ENCODE results near the gene ATOX1.

ATOX1 gene

DNA sequence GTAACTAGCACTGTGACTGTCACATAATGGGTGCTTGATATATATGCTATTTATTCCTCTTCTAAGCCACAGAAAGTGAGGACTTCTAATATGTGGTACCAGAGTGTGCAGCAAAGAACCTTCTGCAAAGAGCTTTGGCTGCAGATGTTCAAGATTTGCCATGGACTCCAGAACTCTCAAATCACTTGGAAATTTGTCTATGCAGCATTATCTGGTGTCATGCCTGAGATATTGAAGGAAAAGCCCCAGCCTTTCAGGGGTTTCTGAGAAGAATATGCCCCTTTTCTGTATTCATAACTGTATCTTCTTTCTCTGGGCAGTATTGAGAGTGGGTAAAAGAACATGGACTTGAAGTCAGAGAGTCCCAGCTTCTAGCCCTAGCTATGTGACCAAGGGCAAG lies 8.5 kb upstream of the ATOX1 start:
- DNase-seq: no peak

DNA sequence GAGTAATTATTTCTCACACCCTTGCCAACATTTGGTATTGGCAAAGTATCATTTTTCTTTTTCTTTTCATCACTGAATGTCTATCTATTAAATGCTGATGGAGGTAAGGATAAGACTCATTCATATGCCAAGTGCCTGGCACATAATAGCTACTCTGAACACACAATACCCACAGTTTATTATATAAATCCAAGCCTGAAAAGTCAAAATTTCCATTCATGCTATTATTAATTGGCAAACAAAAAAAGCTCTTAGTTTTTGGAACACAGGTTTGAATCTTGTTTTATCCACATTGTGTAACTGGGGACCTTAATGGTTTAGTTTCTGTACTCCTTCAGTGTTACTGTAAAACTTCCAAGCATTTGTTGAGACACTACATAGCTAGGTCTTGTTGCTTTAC lies 6.4 kb upstream of the ATOX1 start:
- no peak for DNase-seq

DNA sequence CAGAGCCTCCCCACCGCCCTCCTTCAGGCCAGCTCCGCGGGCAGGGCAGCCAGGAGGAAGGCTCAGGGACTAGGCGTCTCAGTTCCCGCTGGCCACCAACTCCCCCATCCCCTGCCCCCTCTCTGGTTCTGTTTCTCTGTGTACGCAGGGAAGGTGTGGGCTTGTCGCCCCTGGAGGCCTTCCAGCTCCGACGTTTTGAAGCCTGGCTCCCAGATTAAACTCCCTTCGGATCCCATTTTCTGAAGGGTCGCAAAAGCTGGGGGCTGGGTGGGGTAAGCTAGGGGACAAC lies 346 bp downstream of the ATOX1 start:
- DNase-seq: no peak

DNA sequence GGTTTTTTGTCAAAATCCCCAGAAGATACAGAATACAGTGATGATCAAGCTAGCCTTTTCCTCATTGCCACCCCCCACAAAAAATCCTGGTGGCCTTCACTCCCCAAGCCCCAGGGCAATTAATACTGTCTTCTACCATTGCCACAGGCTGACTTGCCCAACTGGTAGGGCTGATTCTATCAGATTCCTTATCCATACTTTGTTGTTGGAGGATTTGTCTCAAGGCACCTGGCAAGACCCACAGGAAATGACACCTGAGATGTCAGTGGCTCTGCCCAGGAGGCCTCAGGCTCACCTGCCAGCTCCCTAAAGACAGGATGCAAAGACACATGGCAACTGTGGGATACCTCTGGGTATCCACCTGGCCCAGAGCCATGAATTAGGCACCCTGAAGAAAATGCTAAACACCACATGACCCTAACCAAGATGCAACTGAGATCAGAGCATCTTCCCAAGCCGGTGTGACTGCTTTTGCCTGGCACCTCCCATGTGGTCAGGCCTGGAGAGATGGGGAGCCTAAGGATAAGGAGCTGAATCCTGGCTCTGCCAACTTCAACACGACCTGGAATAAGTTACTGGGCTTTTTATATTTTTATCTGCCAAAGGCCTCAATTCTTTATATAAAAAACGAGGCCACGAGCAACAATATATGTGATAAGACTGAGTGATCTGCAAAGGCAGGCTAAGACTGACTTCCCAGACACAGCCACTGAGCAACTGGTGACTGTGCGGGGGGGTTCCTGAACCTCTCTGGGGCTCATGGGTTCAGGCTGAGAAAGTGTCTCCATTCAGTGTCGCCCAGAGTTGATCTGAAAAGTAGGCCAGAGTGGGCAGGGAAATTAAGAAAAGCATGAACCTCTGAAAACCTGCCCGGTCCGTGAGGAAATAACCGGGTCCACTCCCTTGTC lies 944 bp downstream of the ATOX1 start:
- peak in 1 of 2 donors; percentile 28 for DNase-seq

DNA sequence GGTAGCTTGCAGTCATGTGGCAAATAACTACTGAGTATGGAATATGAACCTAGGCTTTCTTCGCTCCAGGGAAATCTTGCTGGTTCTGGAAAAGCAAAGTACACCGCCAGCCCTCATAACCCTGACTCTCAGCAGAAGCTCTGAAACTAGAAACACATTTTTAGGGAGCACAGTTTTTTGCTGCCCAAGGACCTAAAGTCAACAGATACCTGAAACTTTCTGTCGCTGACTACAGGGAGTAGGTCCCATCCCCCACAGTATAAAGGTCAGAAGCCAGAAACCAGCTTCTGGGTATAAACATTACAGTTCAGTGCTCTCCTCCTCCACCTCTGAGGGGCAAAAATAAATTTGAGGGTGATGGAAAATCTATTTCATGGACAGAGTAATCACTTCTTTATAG lies 3.0 kb downstream of the ATOX1 start:
- no peak for DNase-seq

DNA sequence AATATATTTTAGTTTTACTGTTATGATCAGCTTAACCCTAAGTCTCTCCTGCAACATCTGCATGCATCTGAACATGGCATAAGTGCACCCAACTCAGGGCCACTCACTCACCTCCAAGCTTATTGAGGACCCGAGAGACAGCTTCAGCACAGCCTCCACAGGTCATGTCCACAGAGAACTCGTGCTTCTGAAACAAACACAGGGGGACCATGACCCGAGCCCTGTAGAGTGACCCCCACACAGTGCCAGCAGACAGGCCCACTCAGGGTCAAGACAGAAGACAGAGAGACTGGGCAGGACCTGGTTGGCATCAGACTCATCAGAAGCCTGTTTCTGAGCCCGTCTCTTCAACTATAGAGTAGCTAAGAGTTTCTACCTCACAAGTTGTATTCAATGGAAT lies 6.8 kb downstream of the ATOX1 start:
- DNase-seq: no peak

DNA sequence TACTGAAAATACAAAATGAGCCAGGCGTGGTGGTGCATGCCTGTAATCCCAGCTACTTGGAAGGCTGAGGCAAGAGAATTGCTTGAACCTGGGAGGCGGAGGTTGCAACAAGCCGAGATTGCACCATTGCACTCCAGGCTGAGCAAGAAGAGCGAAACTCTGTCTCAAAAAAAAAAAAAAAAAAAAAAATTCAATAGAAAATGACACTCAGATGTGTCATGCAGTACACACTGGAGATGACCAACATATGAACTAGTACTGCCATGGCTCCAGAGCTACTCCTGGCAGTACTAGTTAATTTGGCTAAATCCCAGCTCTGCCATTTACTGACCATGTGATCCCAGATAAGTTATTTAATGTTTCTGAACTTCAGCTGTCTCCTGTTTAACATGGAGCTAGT lies 7.3 kb downstream of the ATOX1 start:
- peak in 1 of 2 donors; percentile 21 for DNase-seq

DNA sequence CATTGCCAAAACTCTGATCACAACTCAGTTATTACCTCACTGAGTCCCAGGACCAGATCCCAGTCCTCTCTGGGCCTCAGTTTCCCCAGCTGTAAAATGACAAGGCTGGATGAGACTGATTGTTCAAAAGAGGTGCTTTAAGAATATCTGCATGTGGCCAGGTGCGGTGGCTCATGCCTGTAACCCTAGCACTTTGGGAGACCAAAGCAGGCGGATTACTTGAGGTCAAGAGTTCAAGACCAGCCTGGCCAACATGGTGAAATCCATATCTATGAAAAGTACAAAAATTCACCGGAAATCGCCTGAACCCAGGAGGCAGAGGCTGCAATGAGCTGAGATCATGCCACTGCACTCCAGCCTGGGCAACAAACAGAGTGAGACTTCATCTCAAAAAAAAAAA lies 8.3 kb downstream of the ATOX1 start:
- DNase-seq: no peak

DNA sequence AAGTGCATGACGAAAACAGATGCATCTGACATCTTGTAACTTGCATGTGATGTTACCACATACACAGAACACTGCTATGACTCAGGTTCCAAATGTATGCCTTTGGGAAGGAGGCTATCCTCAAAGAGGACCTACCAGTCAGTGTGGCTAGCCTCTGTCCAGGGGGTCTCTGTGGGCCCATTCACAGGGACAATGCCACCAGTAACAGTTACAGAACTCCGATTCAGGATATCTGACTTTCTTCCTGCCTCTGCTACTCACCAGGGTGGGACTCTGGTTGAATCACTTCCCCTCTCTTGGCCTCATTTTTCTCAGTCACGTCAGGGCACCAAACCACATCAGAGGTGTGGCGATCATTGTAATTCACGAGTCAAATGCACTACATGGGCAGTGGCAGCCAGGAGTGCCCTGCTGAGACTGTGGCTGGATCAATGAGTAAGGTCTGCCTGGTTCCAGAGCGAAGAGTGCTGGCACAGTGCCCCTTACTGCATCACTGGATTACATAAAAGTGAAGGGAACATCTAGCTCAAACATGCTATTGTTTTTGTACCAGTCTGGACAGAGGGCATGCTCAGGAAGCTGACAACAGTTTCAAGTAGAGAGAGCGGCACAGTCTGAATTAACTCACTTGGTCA lies 13.2 kb downstream of the ATOX1 start:
- DNase-seq: peak; percentile 43 to 54

DNA sequence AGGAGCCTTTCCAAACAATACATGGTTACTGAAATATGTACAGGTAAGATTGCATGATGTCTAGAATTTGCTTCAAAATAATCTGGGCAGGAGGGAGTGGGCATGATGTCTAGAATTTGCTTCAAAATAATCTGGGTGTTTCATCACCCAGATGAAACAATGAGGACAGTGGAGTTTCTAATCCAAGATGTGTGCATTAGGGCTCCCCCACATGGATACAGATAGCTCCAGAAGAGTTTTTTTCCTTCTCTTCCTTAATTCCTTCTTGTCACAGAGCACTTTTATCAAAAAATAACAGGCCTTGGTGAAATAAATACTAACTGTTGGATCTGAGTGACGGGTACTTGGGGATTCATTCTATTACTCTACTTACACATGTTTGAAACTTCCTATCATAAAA lies 14.9 kb downstream of the ATOX1 start:
- no peak for DNase-seq

DNA sequence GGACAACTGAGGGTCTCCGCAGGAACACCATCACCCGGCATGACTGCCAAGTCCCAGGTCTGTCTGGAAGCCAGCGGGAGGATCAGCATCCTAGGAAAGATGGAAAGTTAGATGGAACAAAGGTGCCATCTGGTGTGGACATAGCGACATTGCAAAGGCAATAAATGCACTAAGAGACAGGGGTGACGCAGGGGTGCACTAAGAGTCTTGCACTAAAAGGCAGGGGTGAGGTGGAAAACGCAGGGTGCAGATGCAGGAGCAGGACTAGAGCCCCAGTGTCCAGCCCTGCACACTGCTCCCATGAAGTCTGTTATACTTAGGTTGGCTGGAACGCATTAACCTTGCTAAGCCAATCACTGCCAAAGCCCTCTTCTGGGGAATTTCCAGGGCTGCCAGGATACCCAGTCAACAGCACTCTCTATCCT lies 15.5 kb downstream of the ATOX1 start:
- DNase-seq: no peak

DNA sequence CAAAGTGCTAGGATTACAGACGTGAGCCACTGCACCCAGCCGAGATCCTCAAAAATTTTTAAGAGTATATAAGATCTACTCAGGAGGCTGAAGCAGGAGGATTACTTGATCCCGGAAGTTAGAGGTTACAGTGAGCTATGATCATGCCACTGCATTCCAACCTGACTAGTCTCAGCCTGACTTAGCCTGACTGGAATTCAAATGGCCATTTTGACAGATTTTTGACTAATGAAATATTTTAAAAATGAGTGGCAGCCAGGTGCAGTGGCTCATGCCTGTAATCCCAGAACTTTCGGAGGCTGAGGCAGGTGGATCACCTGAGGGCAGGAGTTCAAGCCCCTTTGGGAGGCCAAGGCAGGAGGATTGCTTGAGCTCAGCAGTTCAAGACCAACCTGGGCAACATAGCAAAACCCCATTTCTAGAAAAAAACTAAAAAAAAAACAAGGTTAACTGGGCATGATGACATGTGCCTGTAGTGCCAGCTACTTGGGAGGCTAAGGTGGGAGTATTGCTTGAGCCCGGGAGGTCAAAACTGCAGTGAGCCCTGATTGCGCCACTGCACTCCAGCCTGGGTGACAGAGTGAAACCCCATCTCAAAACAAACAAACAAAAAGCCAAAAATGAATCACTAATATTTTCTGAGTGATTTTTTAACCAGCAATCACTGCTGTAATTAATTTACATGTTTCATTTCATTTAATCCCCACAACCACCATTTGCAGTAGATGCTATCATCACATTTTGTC lies 16.6 kb downstream of the ATOX1 start:
- no peak for DNase-seq

DNA sequence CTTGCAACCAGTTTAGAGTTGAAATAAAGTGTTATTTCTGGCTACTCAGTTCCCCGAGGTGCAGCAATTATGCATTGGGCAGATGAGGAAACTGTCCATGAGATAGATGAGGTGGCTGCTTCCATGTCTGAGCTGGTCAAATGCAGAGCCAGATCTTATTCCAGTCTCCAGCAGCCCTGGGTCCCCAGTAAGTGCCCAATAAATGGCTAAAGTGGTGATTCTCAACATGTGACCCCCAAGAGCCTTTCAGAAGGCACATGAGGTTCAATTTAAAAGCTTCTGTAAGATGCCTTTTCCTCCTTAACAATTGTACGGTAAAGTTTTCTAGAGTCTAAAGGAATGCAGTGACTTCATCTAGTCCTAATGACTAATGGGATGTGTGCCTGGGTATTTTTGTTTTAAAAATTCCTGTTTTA lies 17.5 kb downstream of the ATOX1 start:
- no peak for DNase-seq

DNA sequence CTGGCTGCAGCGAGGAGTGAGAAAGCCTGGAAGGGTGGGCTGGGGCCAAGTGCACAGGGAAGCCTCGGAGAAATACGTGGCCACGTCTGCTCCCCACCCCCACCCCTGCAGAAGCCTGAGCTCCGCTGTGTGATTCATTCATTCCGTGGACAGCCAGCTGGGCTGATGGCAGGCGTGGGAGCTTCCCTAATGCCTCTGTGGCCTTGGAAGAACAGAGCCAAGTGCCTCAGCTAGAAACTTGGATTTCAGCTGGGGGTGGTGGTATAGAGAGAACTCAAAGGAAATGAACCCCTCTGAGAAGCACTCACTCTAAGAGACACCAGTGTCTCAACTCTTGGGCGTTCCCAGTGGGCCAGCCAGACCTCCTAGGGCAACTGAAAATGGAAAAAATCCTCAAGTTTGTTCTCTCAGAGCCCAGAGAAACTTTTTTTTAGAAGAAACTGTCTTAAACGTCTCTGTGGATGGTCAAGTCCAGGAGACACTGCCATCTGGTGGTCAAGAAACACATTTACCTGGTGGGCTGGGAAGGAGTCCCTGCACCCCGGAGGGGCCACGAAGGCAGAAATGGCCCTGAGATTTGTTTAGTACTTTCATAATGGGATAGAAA lies 18.0 kb downstream of the ATOX1 start:
- DNase-seq: peak; percentile 53 to 66

DNA sequence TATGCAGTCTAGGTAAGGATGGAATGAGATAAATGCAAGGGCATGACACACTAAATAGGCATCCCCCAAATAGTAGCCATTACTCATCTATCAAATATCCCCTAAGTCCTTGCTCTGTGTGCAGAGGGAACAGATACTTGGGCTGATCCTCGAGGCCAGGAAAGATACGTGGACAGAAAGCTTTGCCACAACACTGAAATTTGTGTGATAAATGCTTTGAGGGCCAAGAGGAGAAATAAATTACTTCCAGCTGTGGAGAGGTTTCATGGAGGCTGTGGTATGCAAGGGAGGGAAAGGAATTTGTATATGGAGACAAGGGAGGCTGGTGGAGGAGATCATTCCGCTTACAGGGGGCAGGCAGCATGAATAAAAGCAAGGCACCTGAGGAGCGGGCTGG lies 18.5 kb downstream of the ATOX1 start:
- DNase-seq: no peak

DNA sequence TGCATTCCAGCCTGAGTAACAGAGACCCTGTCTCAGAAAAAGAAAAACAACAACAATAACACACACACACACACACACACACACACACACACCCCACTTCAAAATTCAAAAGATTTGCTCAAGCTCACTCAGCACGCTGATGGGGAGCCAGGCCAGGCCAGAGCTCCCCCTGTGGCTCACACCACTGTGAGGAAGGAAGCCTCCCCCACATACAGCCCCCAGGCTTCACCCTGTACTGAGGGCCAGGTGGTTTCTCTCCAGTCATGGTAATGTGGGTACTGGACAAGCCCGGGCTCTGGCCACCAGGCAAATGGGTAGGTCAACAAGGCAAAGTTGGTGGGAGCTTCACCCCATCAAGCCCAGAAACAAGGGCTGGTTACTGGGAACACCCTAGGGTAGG lies 19.0 kb downstream of the ATOX1 start:
- DNase-seq: no peak

DNA sequence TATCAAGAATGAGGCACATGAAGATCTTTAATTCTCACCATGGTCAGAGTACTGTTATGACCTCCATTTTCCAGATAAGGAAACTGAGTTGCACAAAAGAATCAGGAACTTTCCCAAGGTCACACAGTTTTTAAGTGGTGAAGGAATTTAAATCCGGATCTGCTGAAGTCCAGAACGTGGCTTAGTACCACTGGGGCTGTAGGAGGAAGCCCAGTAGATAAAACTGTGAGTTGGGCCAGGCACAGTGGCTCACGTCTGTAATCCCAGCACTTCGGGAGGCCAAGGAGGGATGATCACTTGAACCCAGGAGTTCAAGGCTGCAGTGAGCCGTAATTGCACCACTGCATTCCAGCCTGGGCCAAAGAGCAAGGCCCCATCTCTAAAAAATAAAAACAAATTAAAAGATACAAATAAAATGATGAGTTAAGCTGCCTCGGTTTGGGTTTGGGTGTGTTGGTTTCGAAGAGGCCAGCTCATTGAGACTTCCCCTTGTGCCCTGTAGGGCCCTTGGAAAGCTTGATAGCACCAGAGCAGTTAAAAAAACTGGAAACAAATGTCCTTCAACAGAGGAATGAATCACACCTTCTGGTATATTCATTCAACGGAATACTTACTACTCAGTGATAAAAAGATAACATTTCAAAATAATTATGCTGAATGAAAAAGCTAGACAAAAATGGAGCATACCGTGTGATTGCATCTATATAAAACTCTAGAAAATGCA lies 20.1 kb downstream of the ATOX1 start:
- DNase-seq: no peak

DNA sequence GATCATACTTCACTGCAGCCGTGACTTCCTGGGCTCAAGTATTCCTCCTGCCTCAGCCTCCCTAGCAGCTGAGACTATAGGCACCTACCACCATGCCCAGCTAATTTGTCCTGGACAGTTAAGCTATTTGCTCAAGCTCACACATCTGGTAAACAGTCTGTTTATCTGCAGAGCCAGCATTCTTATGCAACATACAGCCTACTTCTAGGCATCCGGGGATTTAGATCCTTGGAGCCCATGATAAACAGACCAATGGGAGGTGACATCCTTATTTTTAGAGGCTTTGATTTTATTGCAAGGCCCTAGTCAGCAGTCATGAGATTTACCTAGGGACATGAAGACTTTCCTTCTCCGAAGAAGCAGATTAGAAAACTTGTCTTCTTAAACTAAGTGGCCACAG lies 21.0 kb downstream of the ATOX1 start:
- no peak for DNase-seq

DNA sequence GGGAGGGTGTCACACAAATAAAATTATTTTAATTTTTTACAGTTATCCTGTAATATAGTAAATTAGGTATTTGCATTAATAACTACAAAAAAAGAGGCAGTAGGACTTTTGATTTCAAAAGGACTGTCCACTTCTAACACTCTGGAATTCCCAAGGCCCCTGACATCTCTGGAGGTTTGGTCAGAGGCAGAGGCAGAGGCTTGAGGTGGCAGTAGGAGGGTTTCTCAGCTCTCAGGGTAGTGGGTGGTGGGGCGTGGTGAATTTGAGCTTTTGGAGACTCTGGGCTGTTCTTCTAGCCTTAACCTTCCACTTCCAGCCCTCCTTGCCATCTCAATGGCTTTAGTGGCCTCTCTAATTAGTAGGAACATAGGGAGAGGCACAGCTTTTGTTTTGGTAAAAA lies 22.8 kb downstream of the ATOX1 start:
- DNase-seq: no peak

DNA sequence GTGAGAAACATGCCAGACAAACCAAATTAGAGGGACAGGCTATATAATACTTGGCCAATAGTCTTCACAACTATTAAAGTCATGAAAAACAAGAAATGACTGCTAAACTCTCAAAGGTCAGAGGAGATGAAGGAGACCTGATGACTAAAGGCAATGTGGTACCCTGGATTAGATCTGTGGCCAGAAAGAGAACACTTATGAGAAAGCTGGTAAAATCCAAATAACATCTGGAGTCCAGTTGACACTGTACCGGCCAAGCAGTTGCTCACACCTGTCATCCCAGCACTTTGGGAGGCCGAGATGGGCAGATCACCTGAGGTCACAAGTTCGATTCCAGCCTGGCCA lies 24.4 kb downstream of the ATOX1 start:
- no peak for DNase-seq

DNA sequence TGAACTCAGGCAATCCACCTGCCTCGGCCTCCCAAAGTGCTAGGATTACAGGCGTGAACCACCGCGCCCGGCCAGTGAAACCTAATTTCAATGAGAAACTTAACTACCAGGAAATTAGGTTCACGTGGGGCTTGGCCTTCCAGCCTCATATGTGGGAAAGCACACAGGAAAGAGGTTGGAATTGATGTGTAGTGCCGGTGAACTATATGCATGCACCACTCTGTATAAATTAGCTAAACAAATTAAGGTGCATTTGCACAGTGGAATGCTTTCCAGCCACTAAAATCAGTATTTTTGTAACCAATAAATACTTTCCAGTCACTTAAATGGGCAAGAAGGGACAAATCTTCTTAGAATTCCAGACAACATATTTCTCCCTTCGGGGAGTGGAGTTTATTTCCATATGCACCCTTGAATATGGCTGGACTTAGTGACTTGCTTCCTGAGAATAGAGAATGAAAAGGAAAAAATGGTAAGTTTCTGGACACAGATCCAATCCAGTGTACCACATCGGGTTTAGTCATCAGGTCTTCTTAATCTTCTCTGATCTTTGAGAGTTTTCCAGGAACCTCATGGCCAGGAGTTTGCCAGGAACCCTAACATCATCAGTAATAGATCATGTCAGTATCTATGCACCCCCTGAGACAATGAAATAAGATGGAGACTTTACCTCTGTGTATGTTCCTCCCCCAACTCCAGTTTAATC lies 24.9 kb downstream of the ATOX1 start:
- DNase-seq: no peak

DNA sequence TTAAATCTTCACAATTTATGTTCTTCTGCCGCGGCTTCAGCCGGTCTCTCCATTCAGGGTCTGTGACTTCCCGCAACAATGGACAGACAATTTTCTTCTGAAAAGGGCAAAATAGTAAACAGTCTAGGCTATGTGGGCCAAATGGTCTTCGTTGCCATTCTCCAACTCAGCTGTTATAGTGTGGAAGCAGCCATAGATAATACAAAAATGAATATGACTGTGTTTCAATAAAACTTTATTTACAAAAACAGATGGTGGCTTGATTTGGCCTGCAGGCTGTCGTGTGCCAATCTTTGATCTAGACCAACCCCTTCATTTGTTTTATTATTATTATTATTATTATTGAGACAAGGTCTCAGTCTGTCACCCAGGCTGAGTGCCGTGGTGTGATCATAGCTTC lies 28.1 kb downstream of the ATOX1 start:
- DNase-seq: no peak
